Right forelimb (tissue), 1 donor: ENCODE measurements around the gene ARHGAP45.

Experiments used
- DNase-seq: peaks from one replicate; pipeline ENCODE4 v3.0.0-alpha.2; 2018

The ARHGAP45 gene

DNA sequence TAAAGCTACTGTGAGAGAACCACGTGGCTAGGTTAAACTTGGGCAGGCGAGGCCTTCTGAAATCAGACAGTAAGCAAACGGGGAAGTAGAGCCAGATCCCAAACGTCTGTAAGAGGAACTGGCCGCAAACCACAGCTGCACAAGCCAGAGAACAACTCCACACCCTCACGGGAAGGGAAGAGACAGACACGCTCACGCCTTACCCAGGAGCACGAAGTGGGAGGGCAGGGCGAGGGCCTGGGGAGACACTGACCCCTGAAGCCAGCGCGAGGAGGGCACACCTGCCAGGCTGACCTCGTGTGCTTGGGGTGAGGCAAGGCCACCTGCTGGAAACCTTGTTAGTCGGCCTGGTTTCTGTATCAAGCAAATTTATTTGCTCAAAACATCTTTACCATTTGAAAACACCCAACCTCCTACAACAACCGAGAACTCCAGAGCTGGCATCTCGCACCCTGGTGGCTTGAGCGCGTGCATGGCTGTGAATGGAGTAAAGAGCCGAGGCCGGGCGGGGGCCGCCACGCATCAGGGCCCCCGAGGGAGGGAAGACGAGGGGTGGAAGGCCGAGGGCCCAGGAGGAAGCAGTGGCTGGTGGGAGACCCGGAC lies 20.9 kb downstream of the ARHGAP45 start:
- no peak for DNase-seq

DNA sequence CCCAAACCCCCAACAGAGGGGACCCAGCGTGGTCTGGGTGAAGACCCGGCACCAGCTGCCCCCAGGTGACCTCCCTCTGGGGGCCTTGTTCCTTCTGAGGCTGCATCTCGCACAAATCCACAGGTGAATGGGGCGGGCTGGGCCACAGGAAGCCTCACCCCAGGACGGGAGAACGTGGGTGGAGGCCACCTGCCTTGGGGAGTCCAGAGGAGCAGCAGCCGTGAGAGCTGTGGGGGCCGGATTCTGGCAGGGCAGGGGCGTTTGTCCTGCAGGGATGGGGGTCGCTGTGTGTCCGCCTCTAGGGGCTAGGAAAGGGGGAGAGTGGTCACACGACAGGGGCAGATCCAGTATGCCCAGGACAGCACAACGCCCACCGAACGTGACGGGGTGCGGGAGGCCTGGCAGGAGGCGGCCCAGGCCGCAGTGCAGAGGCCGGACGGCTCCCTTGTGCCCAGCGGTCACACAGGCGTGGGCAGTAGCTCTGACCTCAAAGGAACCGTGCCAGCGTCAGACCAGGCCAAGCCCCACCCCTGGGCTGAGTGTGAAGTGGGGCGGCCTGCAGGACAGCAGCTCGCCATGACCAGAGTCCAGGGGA lies 21.5 kb downstream of the ARHGAP45 start:
- no peak for DNase-seq

DNA sequence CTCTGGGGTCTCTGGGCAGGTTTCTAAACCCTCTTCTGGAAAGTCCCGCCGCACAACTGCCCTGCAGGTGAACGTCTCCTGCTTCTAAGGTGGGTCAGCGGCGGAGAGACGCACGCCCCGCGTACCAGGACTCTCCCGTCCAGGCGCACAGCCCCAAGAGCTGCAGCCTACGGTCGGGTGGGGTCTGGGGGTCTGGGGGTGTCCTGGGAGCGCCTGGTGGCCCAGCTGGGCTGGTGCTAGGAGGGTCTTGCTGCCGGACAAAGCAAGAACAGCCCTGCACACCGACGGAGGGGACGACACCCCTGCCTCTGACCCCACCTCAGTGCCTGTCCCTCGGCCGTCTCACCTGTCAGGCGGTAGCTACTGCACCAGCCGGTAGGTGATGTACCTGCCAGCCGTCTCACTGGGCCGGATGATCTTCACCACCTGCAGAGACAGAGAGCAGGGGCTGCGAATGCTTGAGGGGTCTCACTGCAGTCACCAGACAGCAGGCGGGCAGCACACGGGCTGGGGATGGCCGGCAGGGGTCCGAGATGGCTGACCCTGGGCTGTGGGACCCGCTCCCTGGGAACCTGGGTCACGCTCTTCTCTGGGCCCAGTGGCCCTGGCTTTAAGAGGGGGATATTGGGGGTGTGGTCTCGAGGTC lies 22.3 kb downstream of the ARHGAP45 start:
- DNase-seq, result no peak

DNA sequence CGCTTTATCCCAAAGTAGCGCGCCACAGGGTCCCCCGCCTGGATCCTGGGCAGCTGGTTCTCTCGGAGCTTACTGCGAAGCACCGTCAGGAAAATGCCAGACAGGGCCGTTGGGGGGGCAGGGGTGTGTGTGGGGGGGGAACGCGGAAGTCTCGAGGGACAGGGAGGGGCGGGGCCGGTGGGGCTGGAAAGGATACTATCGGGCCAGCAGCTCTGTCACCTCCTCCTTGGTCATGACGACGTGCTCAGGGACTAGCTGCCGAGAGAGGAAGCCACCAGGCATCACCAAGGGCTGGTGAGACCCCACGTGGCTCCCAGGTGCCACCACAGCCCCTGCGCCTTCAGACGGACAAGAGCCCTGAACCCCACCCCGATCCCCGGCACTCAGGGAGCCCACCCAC lies 22.9 kb downstream of the ARHGAP45 start:
- no peak for DNase-seq

DNA sequence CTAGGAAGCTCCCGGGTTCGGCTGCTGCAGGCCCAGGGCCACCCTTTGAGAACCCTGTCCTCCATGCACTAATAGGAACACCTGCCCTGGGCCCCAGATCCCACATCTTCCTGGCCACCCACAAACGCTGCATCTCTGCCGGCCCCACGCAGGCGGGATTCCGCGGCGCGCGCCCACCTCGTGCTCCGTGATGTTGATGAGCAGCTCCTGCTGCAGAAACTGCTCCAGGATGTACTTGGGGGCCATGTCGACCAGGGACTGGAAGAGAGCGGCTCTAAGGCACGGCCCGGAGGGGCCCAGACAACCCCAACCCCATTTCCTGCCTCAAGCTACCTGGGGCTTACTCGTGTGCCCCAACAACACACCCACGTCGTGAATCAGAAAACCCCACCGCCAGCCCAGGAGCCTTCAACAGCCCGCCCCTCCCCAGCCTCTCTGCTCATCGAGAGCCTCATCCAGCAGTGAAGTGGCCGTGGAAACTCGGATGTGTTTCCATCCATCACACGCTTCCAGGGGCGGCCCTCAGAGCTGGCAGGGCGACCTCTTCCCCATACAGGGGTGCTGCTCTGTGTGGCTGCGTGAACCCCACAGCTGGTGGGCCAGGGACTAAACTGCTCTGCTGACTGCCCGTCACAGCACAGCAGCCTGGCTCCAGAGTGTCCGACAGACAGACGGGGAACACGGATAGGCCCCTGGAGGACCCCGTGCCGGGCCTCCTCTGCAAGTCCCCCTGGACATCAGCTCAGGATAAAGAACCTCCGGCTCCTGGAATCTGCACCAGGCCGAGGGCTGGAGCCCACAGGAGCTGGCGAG lies 24.0 kb downstream of the ARHGAP45 start:
- no peak for DNase-seq

DNA sequence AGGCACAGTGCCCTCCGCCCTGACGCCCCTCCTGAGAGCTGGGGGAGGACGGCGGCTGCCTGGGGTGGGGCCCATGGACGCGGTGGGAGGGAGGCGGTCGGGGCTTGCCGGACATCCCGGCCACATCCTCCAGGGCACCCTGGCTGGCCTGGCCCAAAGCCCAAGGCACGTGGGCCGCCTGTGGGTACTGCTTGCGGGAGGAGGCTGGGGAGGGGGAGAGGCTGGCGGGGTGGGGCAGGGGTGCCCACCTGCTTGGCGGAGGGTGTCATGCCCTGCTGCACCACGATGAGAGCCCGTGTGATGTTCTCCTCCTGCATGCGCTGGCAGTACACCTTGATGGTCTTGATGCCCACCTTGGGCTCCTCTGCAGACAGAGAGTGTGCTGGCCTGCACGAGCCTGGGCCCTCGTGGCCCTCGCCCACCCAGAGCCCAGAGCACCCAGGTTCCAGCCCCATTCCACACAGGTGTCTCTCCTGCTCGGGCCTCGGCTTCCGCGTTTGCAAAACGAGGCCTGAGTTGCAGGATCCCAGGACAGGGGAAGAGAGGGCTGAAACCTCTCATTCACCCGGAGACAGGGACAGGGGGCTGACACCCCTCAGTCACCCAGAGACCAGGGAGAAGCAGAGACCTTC lies 24.7 kb downstream of the ARHGAP45 start:
- no peak for DNase-seq

DNA sequence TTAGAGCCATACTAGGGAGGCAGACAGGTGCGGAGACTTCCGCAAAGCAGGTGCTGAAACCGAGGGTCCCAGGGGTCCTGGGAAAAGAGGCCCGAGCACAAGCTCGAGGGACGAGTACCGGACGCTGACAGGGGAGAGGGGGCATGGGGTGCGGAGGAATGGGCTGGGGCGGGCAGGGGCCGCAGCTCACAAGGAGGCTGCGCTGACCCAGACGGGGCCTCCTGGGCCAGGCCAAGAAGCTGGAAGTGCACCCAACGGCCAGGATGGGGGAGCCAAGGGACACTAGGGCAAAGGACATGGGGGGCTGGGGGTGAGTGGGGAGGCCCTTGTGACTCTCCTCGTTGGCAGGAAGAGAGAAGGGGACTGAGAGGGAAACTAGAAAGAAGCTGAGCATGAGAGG lies 26.4 kb downstream of the ARHGAP45 start:
- no peak for DNase-seq

DNA sequence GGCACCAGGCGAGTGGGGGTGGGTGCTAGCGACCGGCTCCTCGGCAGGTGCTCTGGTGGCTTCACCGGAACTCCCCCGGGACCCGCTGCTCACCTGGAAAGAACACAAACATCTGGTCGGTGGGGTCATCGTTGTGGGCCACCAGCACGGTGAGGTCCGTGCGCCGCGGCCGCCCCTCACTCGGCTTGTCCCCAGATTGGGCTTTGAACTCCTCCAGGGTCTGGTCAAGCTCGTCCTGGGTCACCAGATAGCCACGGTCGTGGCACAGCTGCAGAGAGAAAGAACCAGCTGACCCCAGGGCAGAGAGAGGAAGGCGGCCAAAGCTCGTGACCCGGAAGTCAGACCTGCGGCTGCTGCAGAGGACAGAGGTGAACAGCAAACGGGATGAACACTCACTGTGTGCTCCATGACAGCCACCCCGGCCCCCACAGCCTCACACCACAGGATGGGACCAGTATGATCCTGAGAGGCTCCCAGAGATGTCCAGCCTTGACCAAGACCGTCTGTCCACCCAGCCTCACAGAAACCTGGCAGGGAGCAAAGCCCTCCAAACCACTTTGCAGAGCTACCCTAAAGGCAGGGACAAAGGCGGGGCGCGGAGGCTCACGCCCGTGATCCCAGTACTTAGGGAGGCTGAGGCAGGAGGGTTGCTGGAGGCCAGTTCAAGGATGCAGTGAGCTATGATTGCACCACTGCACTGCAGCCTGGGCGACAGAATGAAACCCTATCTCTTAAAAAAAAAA lies 27.0 kb downstream of the ARHGAP45 start:
- DNase-seq, result no peak

DNA sequence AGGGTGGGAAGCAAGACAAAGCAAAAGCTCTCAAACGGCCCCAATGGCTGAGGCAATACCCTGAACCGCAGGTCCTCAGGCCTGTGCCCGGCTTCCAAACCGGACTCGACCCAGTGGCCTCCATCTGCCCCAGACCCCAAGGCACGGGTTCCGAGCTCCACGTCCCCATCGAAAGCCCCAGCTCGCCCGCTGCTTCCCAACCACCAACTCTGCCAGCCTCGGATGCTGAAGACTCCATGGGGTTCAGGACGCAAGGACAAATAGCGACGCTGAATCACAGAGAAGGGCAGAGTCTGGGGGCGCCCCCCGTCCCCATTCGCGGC lies 27.6 kb downstream of the ARHGAP45 start:
- DNase-seq, result no peak

DNA sequence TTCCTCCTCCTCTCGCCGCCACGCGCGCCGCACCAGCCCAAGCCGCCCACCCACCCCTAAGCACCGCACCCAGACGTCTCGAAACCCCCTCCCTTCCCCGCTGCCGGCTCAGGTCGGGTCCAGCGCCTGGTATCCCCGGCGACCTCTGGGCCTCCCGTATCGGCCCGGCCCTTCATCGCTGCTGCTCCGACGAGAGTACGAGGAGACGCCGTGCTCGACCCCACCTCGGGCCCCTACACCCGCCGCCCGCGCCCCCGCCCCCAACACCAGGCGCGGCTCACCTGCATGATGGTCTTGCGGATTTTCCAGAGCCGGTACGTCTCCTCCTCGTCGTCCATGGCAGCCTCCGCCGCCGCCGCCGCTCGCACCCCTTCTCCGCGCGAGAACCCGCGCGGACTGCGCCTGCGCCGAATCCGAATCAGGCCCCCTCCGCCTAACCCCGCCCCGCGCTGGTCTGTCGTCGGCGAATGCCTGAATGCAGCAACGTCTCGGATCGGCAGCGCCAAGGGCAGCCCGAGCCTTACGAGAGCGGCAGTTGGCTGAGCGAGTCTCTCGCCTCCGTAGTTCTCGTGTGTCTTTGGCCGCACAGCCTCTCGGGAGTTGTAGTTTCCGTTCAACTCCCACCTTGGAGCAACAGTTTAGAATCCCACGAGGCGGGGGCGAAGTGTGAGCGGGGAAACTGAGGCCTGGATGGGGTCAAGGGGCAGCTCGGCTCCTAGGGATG lies 28.2 kb downstream of the ARHGAP45 start, which contains the start of gene POLR2E:
POLR2E (minus strand) TSS at position 398 of the 724 bp plus-strand sequence; CDS start at position 338, 60 bp downstream.
- DNase-seq, result peak; percentile 99

DNA sequence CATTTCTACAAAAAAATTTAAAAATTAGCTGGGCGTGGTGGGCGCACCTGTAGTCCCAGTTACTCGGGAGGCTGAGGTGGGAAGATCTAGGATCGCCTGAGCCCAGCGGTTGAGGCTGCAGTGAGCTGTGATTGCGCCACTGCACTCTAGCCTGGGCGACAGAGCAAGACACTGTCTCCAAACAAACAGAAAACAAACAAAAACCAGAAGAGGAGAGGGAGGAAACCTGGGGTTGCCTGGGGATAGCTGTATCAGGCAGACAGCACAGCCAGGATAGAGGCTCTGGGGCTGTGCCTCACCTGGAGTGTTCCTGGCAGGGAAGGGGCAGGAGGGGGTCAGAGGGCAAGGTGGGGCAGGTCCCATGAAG lies 30.8 kb downstream of the ARHGAP45 start:
- DNase-seq, result no peak

DNA sequence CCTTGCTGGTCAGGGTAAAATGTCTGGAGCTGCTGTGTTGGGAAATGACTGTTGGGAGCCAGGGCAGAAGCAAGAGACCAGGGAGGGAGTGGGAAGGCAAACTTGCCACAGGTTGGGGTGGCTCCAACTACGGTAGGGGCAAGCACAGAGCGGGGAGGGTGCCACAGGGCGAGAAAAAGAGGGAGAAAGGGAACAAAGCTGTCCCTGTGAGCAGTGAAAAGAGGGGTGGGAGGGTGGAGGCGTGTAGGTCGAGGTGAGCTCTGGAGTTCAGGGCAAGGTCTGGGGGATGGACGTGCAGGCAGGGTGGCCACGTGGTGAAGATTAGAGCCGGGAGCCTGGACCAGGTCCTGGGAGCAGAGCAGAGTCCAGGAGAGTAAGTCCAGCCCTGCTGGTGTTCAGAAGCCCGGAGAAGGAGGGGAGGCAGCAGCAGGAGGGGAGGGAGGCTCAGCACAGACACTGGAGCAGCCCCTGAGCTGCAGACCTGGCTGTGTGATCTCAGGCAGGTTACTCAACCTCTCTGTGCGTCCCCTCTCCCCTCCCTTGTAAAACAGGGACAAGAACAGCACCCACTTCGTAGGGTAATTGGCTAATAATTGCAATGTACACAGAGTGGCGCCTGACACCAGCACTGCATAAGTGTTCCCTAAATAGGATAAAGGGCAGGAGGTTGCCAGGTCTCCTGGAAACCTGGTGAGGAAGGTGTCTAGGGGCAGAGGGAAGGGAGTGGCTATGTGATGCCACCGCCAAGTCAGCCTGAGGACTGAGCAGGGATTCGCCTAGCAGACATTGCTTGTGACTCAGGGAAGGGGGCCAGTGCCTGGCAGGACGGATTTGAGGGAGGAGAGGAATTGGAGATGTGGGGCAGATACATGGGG lies 31.4 kb downstream of the ARHGAP45 start:
- DNase-seq, result no peak

DNA sequence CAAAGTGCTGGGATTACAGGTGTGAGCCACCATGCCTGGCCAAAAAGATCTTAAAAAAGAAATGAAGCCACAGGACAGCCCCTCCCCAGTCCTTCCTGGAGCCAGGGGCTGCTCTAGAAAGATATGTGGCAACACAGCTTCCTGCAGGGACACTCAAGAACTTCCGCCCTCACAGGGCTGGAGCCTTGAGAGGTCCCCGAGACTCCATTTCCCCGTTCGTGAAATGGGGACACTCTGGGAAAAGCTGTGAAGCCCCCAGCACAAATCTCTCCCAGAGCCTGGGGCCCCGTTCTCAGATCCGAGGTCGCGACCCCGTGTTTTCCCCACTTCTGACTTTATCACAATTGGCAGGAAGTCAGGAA lies 34.4 kb downstream of the ARHGAP45 start:
- no peak for DNase-seq

DNA sequence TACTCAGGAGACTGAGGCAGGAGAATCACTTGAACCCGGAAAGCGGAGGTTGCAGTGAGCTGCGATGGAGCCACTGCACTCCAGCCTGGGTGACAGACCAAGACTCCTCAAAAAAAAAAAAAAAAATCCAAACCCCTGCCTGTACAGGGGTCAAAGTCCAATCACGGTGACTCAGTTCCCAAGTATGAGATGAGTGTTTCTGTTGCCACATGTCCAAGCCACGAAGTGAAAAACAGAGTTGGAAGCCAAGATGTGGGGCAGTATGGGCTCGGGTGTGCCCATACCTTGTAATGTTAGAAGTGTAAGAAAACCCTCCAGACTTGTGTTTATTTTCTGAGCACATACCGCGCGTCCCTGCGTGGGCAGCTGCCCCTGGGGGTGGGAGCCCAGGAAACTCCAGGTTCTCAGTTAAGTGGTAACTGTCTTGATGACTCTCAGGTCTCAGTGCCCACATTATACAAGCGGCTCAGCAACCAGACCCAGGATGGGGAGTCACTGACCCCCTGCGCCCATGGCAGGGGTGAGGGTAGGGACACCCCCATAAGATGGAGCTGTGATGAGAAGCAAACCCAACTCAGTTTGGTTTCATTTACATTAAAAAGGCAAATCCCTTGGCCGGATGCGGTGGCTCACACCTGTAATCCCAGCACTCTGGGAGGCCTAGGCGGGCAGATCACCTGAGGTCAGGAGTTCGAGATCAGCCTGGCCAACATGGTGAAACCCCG lies 35.6 kb downstream of the ARHGAP45 start:
- no peak for DNase-seq

DNA sequence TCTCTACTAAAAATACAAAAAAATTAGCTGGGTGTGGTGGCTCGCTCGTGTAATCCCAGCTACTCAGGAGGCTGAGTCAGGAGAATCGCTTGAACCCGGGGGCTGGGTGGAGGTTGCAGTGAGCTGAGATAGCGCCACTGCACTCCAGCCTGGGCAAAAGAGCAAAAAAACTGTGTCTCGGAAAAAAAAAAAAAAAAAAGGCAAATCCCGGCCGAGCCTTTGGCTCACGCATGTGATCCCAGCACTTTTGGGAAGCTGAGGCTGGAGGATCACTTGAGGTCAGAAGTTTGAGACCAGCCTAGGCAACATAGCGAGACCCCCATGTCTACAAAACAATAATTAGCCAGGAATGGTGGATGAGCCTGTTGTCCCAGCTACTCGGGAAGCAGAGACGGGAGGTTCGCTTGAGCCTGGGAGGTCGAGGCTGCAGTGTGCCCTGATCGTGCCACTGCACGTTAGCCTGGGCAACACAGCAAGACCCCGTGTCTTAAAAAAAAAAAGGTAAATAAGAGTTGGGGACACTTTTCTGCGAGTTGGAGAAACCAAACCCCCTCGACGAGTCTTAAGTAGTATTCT lies 36.3 kb downstream of the ARHGAP45 start:
- no peak for DNase-seq

DNA sequence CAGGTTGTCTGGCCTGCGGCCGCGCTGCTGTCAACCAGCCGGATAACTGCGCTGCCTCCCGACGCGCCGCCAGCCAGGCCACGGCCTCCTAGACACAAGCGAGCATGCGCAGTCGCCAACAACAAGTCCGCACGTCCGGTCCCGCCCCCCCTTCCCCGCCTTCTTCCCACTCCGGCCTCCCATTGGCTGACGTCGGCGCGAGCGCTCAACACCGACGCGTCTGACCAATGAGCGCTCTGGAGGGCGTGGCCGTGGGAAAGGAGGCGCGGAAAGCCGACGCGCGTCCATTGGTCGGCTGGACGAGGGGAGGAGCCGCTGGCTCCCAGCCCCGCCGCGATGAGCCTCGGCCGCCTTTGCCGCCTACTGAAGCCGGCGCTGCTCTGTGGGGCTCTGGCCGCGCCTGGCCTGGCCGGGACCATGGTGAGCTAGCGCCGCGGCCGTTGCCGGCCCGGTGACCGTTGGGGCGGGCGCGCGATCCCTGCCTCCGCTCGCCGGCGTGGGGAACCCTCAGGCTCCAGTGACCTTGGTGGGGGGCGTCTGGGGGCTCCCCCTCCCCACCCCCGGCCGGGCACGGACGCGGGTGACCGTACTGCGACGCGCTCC lies 36.8 kb downstream of the ARHGAP45 start, which contains the start of gene GPX4:
GPX4 (plus strand) TSS at position 287 of the 603 bp plus-strand sequence; CDS start at position 337, 50 bp downstream.
- DNase-seq, result peak; percentile 99

DNA sequence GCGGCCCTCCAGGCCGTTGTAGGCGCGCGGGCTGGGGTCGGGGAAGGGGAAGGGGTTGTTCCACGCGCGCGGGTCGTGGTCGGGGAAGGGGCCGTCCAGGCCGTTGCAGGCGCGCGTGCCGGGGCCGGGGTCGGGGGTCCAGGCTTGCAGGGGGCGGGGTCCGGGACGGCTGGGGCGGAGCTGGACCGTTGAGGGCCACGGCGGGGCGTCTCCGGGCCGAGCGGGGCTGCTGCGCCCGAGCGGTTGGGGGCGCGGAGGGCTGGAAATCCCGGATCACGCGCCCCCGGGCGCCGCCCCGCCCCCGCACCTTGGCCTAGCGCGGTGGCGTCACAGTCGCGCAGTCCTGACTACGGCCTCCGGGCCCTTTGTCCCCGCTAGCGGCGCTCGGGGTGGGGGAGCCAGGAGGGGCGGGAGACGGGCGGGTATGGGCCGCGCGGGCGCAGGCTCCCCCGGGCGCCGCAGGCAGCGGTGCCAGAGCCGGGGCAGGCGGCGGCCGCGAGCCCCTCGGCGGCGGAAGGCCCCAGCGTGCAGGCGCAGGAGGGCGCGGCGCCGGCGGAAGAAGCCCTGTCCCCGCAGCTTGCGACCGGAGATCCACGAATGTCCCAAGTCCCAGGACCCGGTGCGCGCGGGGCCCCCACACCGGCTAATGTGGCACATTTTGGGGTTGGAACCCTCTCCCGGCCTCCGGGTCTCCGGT lies 37.5 kb downstream of the ARHGAP45 start:
- DNase-seq, result peak; percentile 75
